Neutrophil (primary cell): ENCODE data around the gene C1QTNF3.
"Not testable (repeated sequence)": the region's sequence is repeated elsewhere in the genome, so short reads cannot be mapped to it uniquely, and the experiment has no call there.

Experiments
- H3K27ac ChIP-seq: fragments of 200-600 bp; sonication (generic); 2 replicates; pipeline ENCODE4 v1.5.1; 2016; ENCODE audit warnings: mild to moderate bottlenecking, moderate library complexity
- H3K27me3 ChIP-seq: fragments of 200-600 bp; sonication (generic); 2 replicates; pipeline ENCODE4 v1.6.0; 2016; ENCODE audit warnings: mild to moderate bottlenecking
- H3K36me3 ChIP-seq: fragments of 200-600 bp; sonication (generic); 2 replicates; pipeline ENCODE4 v1.5.1; 2017
- H3K4me1 ChIP-seq, 2 experiments: fragments of 200-600 bp in 1 of 2; sonication (generic) in 1 of 2; 1 replicate in 1 of 2; 2 replicates in 1 of 2; pipeline versions ENCODE4 v1.5.1 to v1.6.1; 2013 to 2016; ENCODE audit warnings: low read depth in 1 of 2, low read length in 1 of 2, mild to moderate bottlenecking in 1 of 2, moderate library complexity in 1 of 2; ENCODE audit not compliant: control insufficient read depth in 1 of 2, insufficient read depth in 1 of 2
- H3K4me3 ChIP-seq, 2 experiments: fragments of 200-600 bp in 1 of 2; sonication (generic) in 1 of 2; 1 replicate in 1 of 2; 2 replicates in 1 of 2; pipeline ENCODE4 v1.5.1; 2013 to 2016; ENCODE audit warnings: low read depth in 1 of 2, low read length in 1 of 2, mild to moderate bottlenecking in 1 of 2, moderate library complexity in 1 of 2
- H3K9me3 ChIP-seq: fragments of 200-600 bp; sonication (generic); 2 replicates; pipeline ENCODE4 v1.5.1; 2016
- TF ChIP-seq, protein P1 (sequence below): fragments of 200-600 bp; sonication (generic); IDR thresholded peaks from 2 replicates; pipeline ENCODE4 v1.5.1; 2016; ENCODE audit warnings: antibody characterized with exemption

Gene C1QTNF3

GRCh38 chr5:34043099-34043876 lies at the start of gene C1QTNF3:
C1QTNF3 (minus strand) TSS chr5:34043213; CDS start chr5:34043125, 88 bp downstream.
- H3K4me3 ChIP-seq: peak within 1 kb of the TSS; percentile 18 to 33
- TF ChIP-seq, protein P1, sequence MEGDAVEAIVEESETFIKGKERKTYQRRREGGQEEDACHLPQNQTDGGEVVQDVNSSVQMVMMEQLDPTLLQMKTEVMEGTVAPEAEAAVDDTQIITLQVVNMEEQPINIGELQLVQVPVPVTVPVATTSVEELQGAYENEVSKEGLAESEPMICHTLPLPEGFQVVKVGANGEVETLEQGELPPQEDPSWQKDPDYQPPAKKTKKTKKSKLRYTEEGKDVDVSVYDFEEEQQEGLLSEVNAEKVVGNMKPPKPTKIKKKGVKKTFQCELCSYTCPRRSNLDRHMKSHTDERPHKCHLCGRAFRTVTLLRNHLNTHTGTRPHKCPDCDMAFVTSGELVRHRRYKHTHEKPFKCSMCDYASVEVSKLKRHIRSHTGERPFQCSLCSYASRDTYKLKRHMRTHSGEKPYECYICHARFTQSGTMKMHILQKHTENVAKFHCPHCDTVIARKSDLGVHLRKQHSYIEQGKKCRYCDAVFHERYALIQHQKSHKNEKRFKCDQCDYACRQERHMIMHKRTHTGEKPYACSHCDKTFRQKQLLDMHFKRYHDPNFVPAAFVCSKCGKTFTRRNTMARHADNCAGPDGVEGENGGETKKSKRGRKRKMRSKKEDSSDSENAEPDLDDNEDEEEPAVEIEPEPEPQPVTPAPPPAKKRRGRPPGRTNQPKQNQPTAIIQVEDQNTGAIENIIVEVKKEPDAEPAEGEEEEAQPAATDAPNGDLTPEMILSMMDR: no peak
- no peaks in the 10 kb centered on the region for H3K9me3 ChIP-seq
- no peaks in the 10 kb centered on the region for H3K36me3 ChIP-seq
- H3K27ac ChIP-seq: peak within 1 kb of the TSS; percentile 88
- H3K4me1 ChIP-seq: peaks cover 91 to 92% of the 10 kb centered on the region in 2 experiments
- no peaks in the 10 kb centered on the region for H3K27me3 ChIP-seq

DNA sequence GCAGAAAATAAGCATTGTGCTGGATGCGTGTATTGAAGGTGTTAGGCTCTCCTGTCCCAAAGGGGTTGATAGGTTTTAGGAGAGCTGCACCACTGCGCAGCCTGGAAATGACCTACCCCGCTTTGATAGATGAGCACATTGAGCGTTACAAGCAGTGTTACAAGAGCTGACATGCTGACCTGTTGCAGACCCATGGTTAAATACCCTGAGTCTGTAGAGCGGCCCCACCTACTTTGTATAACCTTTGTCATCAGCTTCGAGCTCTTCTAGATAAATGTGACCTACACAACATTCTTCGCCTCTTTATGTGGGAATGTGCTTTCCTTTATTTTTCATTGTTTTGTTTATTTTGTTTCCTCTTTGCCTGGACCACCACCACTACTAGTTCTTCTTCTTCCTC lies 48.0 kb upstream of the C1QTNF3 start:
- H3K27me3 ChIP-seq, H3K4me1 ChIP-seq, H3K27ac ChIP-seq, H3K36me3 ChIP-seq, H3K4me3 ChIP-seq, H3K9me3 ChIP-seq: not testable (repeated sequence)

- not testable (repeated sequence) for H3K4me3 ChIP-seq, H3K4me1 ChIP-seq, H3K27me3 ChIP-seq, H3K27ac ChIP-seq, H3K9me3 ChIP-seq, H3K36me3 ChIP-seq
Observed at GRCh38 chr5:34089802-34090201, 46.8 kb upstream of the C1QTNF3 start.

DNA sequence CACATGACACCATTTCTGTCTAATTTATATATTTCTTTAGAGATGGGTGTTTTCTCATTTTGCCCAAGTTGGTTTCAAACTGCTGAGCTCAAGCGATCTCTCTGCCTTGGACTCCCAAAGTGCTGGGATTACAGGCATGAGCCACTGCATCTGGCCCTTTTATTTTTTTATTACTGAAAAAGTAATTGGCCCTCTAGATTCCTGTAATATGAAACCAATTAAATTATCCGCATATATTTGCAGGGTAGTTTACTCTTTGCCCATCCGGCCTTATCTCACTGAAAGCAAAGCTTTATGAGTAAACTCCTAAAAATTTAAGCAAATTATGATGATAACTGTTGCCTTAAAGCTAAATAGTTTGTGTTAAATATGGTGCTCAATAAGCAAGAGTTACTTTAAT lies 44.7 kb upstream of the C1QTNF3 start:
- not testable (repeated sequence) for H3K27me3 ChIP-seq, H3K27ac ChIP-seq, H3K4me1 ChIP-seq, H3K36me3 ChIP-seq, H3K4me3 ChIP-seq, H3K9me3 ChIP-seq

DNA sequence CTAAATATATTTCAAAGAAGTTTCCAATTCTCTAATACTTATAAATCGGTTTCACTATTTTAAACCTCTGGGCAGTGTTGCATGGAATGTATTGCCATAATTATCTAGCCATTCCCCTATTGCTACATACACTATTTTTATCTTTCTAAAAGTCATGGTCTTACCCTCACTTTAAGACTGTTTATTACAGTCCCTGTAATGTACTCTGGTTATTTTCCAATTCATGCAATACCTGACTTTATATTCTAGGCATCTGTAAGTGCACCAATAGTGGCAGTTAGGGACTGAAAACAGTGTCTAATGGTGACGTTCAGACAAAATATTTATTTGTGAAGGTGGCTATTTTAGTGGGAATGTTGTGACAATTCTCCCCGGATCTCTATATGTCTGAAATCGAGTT lies 40.9 kb upstream of the C1QTNF3 start:
- not testable (repeated sequence) for H3K4me3 ChIP-seq, H3K36me3 ChIP-seq, H3K4me1 ChIP-seq, H3K9me3 ChIP-seq, H3K27ac ChIP-seq, H3K27me3 ChIP-seq

- H3K27ac ChIP-seq, H3K27me3 ChIP-seq, H3K4me1 ChIP-seq, H3K9me3 ChIP-seq, H3K36me3 ChIP-seq, H3K4me3 ChIP-seq: not testable (repeated sequence)
Observed at GRCh38 chr5:34079505-34079904, 36.5 kb upstream of the C1QTNF3 start.

DNA sequence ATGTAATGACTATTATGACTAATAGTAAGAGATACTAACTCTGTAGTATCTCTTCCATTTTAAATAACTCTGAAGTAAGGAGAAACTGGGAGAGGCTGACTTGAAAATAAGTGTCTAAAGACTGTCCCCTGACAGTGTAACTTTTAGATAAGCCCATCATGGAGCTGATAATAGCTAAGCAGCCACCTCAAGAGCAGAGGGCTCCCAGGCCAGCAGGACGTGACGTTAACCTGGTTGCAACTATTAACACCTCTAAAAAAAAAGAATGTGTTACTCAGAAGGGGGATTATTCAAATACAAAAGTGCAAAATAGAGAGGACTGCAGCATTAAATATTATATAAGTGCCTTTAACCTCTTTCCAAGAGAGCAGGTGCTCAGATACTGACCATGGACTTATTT lies 34.6 kb upstream of the C1QTNF3 start:
- H3K27me3 ChIP-seq: not testable (repeated sequence)

GRCh38 chr5:34076719-34077364 lies 33.8 kb upstream of the C1QTNF3 start:
- H3K4me1 ChIP-seq, H3K27ac ChIP-seq, H3K4me3 ChIP-seq, H3K36me3 ChIP-seq, H3K9me3 ChIP-seq, H3K27me3 ChIP-seq: not testable (repeated sequence)

More for the DNA sequence above, 34.6 kb upstream of the C1QTNF3 start:
- not testable (repeated sequence) for H3K36me3 ChIP-seq, H3K4me1 ChIP-seq, H3K9me3 ChIP-seq, H3K4me3 ChIP-seq, H3K27ac ChIP-seq

- H3K4me3 ChIP-seq, H3K9me3 ChIP-seq, H3K4me1 ChIP-seq, H3K27ac ChIP-seq, H3K27me3 ChIP-seq, H3K36me3 ChIP-seq: not testable (repeated sequence)
Observed at GRCh38 chr5:34074472-34074871, 31.5 kb upstream of the C1QTNF3 start.

DNA sequence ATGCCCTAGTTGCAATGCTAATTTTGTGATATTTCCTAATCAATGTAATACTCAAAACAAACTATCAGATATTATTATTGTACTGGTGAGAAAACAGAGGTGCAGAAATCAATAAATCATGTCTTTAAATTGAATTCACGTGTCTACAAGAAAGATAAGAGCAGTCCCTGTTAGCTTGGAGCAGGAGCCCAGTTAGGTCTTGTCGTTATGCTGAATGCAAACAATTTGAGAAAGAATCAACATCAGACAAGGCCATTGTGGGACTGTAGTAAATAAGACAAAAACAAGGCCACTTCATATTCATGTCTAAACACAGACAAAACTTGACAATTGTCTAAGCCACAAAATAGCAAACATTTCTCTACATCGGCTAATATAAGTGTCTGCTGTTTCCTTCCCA lies 31.1 kb upstream of the C1QTNF3 start:
- not testable (repeated sequence) for H3K4me3 ChIP-seq, H3K9me3 ChIP-seq, H3K27ac ChIP-seq, H3K4me1 ChIP-seq, H3K27me3 ChIP-seq, H3K36me3 ChIP-seq

DNA sequence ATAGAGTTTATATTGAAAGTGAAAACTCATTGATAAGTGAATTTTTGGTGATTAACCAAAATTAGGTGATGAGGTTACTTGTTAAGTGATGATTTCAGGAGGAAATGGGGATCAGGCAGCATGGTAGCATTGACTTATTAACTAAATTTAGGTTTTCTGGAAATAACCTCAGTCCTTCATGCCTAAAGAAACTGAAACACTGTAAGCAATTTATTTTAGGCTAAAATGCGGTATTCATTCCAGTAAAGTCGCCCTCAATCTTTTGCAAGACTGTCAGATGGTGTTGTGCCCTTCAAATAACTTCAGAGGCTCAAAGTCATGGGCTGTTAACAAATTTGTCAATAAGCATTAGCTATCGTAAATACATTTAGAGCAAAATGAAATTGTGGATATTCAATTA lies 27.6 kb upstream of the C1QTNF3 start:
- not testable (repeated sequence) for H3K27me3 ChIP-seq, H3K4me3 ChIP-seq, H3K36me3 ChIP-seq, H3K27ac ChIP-seq, H3K4me1 ChIP-seq, H3K9me3 ChIP-seq
